H1 (cell line): ENCODE data around the gene DSTN. TPM values are rescaled to one million over a fixed set of nuclear protein-coding genes. Genes with fewer than 3 reads are reported as not detected.

Experiments used
- CTCF ChIA-PET: fragments of 300-600 bp; sonication (Branson Sonifier 250); formaldehyde crosslinking; loops from one replicate; lab custom pipeline; 2021; ENCODE audit not compliant: partially characterized antibody; lab: Charles Lee
- POLR2A ChIA-PET: fragments of 300-600 bp; sonication (Branson Sonifier 250); formaldehyde crosslinking; loops from one replicate; lab custom pipeline; 2021; ENCODE audit warnings: inconsistent platforms; ENCODE audit not compliant: partially characterized antibody; lab: Charles Lee
- DNase-seq, 2 experiments: peaks; one replicate each; pipeline versions ENCODE4 v3.0.0 to v3.0.0-alpha.2; 2010 to 2022; ENCODE audit warnings: low spot score in 2 of 2, low read depth in 1 of 2, mixed read lengths in 1 of 2
- FAIRE-seq: peaks from 2 replicates; lab custom pipeline; 2011; peaks lifted over from hg19 to GRCh38; lab: Jason Lieb, UNC
- H2AFZ ChIP-seq: 2 replicates; pipeline ENCODE4 v1.8.1; 2012; ENCODE audit warnings: low read length, inconsistent platforms
- H2AK5ac ChIP-seq: 2 replicates; pipeline ENCODE4 v1.6.1; 2013; ENCODE audit warnings: low read depth, low read length
- H2BK120ac ChIP-seq: replicated peaks from 2 replicates; pipeline ENCODE3; 2013; ENCODE audit warnings: low read depth, low read length, inconsistent platforms
- H2BK12ac ChIP-seq: 2 replicates; pipeline ENCODE4 v1.6.1; 2013; ENCODE audit warnings: low read depth, low read length
- H2BK15ac ChIP-seq: 2 replicates; pipeline ENCODE4 v1.6.1; 2013; ENCODE audit warnings: low read length
- H2BK20ac ChIP-seq: 2 replicates; pipeline ENCODE4 v1.6.1; 2013; ENCODE audit warnings: low read length
- H2BK5ac ChIP-seq: 2 replicates; pipeline ENCODE4 v1.6.1; 2013; ENCODE audit warnings: low read depth, low read length
- H3K14ac ChIP-seq: 2 replicates; pipeline ENCODE4 v1.6.1; 2013; ENCODE audit warnings: inconsistent platforms; ENCODE audit not compliant: insufficient read length
- H3K18ac ChIP-seq: 2 replicates; pipeline ENCODE4 v1.6.1; 2013; ENCODE audit warnings: low read length; ENCODE audit errors: extremely low read depth
- H3K23ac ChIP-seq: 2 replicates; pipeline ENCODE4 v1.6.1; 2013; ENCODE audit warnings: inconsistent platforms; ENCODE audit not compliant: insufficient read length
- H3K23me2 ChIP-seq: 2 replicates; pipeline ENCODE4 v1.6.1; 2013; ENCODE audit warnings: low read depth, low read length
- H3K27ac ChIP-seq: 2 replicates; pipeline ENCODE4 v1.6.1; 2011; ENCODE audit warnings: low read depth, low read length, inconsistent platforms
- H3K27me3 ChIP-seq, 4 experiments: replicated peaks in 1 of 4; 1 replicate in 1 of 4; 2 replicates in 3 of 4; pipeline versions ENCODE4 v1.6.1 to v1.8.1; 2011 to 2013; ENCODE audit warnings: low read length in 3 of 4, mild to moderate bottlenecking in 3 of 4, inconsistent platforms in 2 of 4, mixed read lengths in 2 of 4, moderate library complexity in 1 of 4; ENCODE audit not compliant: control insufficient read depth in 3 of 4, insufficient read depth in 3 of 4; ENCODE audit errors: extremely low read depth in 1 of 4
- H3K36me3 ChIP-seq, 4 experiments: 2 replicates each; pipeline versions ENCODE4 v1.6.1 to v1.8.1; 2011 to 2013; ENCODE audit warnings: mild to moderate bottlenecking in 4 of 4, low read length in 3 of 4, moderate library complexity in 2 of 4, control low read depth in 1 of 4, inconsistent platforms in 1 of 4; ENCODE audit not compliant: insufficient read depth in 4 of 4, control insufficient read depth in 2 of 4
- H3K4ac ChIP-seq: replicated peaks from 2 replicates; pipeline ENCODE3; 2013; ENCODE audit warnings: low read length, low read depth, mixed read lengths, inconsistent platforms; ENCODE audit not compliant: insufficient read length
- H3K4me1 ChIP-seq, 4 experiments: replicated peaks in 1 of 4; 1 replicate in 1 of 4; 2 replicates in 3 of 4; pipeline versions ENCODE4 v1.6.1 to v1.8.1; 2011 to 2013; ENCODE audit warnings: low read length in 3 of 4, inconsistent platforms in 2 of 4, mixed read lengths in 1 of 4; ENCODE audit not compliant: insufficient read depth in 4 of 4, control insufficient read depth in 3 of 4
- H3K4me2 ChIP-seq, 2 experiments: 2 replicates each; pipeline versions ENCODE4 v1.6.1 to v1.8.1; 2011 to 2013; ENCODE audit warnings: low read depth in 2 of 2, low read length in 2 of 2, control low read depth in 1 of 2, inconsistent platforms in 1 of 2, mild to moderate bottlenecking in 1 of 2; ENCODE audit not compliant: insufficient read depth in 1 of 2
- H3K4me3 ChIP-seq, 4 experiments: fragments of 200-600, 300-600 bp in 1 of 4; sonication (generic), shearing (Covaris generic), sonication (Bioruptor Twin) in 1 of 4; 2 replicates each; pipeline versions ENCODE4 v1.5.1 to v1.8.1; 2011 to 2016; ENCODE audit warnings: low read length in 4 of 4, low read depth in 3 of 4, control low read depth in 2 of 4, inconsistent platforms in 2 of 4, mild to moderate bottlenecking in 2 of 4, mixed read lengths in 1 of 4, moderate library complexity in 1 of 4; ENCODE audit not compliant: insufficient read depth in 2 of 4; ENCODE audit errors: extremely low read depth in 1 of 4
- H3K56ac ChIP-seq: replicated peaks from 2 replicates; pipeline ENCODE3; 2013; ENCODE audit warnings: low read depth, mild to moderate bottlenecking, mixed read lengths, low read length, inconsistent platforms; ENCODE audit not compliant: insufficient read length
- H3K79me1 ChIP-seq: 2 replicates; pipeline ENCODE4 v1.6.1; 2013; ENCODE audit warnings: low read depth, low read length, control low read depth
- H3K79me2 ChIP-seq, 2 experiments: 2 replicates each; pipeline versions ENCODE4 v1.6.1 to v1.8.1; 2012 to 2013; ENCODE audit warnings: low read length in 2 of 2, mild to moderate bottlenecking in 2 of 2, inconsistent platforms in 1 of 2; ENCODE audit not compliant: insufficient read depth in 2 of 2, control insufficient read depth in 1 of 2
- H3K9ac ChIP-seq, 4 experiments: replicated peaks in 1 of 4; 1 replicate in 1 of 4; 2 replicates in 3 of 4; pipeline versions ENCODE4 v1.6.1 to v1.8.1; 2011 to 2013; ENCODE audit warnings: low read depth in 3 of 4, low read length in 3 of 4, control low read depth in 2 of 4, mild to moderate bottlenecking in 2 of 4, moderate library complexity in 2 of 4, inconsistent platforms in 1 of 4; ENCODE audit errors: extremely low read depth in 1 of 4
- H3K9me3 ChIP-seq, 2 experiments: 2 replicates each; pipeline versions ENCODE4 v1.6.1 to v1.8.1; 2012 to 2013; ENCODE audit warnings: mild to moderate bottlenecking in 2 of 2, moderate library complexity in 2 of 2, control low read depth in 1 of 2, inconsistent platforms in 1 of 2, low read depth in 1 of 2, low read length in 1 of 2, mixed read lengths in 1 of 2; ENCODE audit not compliant: insufficient read depth in 2 of 2
- H4K20me1 ChIP-seq, 2 experiments: replicated peaks in 1 of 2; 2 replicates each; pipeline versions ENCODE3 to v1.8.1; 2011 to 2013; ENCODE audit warnings: inconsistent platforms in 2 of 2, low read length in 2 of 2, mild to moderate bottlenecking in 1 of 2; ENCODE audit not compliant: insufficient read depth in 2 of 2, control insufficient read depth in 1 of 2
- H4K5ac ChIP-seq: 2 replicates; pipeline ENCODE4 v1.6.1; 2013; ENCODE audit warnings: low read length, low read depth, mixed read lengths, inconsistent platforms; ENCODE audit not compliant: insufficient read length
- H4K8ac ChIP-seq: 2 replicates; pipeline ENCODE4 v1.8.0; 2013; ENCODE audit warnings: mild to moderate bottlenecking, moderate library complexity, low read length, inconsistent platforms; ENCODE audit not compliant: insufficient read depth; ENCODE audit errors: extremely low read depth
- H4K91ac ChIP-seq: replicated peaks from 2 replicates; pipeline ENCODE3; 2013; ENCODE audit warnings: low read length, mixed read lengths, inconsistent platforms; ENCODE audit not compliant: insufficient read length
- BACH1 ChIP-seq: IDR thresholded peaks from 2 replicates; pipeline ENCODE4 v1.6.1; 2012; ENCODE audit warnings: low read length, improper control_type of control experiment
- EZH2 ChIP-seq: fragments of 200-600 bp; sonication (generic); IDR thresholded peaks from 2 replicates; pipeline ENCODE4 v1.7.1; 2012; ENCODE audit warnings: low read depth, mild to moderate bottlenecking, moderate library complexity, low read length, inconsistent platforms; ENCODE audit not compliant: severe bottlenecking
- MAFK ChIP-seq: IDR thresholded peaks from 2 replicates; pipeline ENCODE4 v1.6.1; 2012; ENCODE audit warnings: low read depth, mild to moderate bottlenecking, improper control_type of control experiment, low read length
- NANOG ChIP-seq: IDR thresholded peaks from 2 replicates; pipeline ENCODE4 v1.6.1; 2011; ENCODE audit warnings: low read length, low read depth, mild to moderate bottlenecking, inconsistent platforms; ENCODE audit not compliant: insufficient read depth, poor library complexity, severe bottlenecking
- POLR2A ChIP-seq, 2 experiments: IDR thresholded peaks; 1 replicate in 1 of 2; 2 replicates in 1 of 2; pipeline ENCODE4 v1.6.1; 2011; ENCODE audit warnings: low read depth in 2 of 2, low read length in 2 of 2, mild to moderate bottlenecking in 2 of 2; ENCODE audit errors: control extremely low read depth in 1 of 2
- SIN3A ChIP-seq, 2 experiments: IDR thresholded peaks in 1 of 2; conservative IDR thresholded peaks in 1 of 2; 2 replicates each; pipeline ENCODE4 v1.6.1; 2011 to 2012; ENCODE audit warnings: low read length in 2 of 2, improper control_type of control experiment in 1 of 2, low read depth in 1 of 2, mild to moderate bottlenecking in 1 of 2
- WGBS, 2 experiments: shearing (Covaris generic) in 1 of 2; methylation state at CpG; one replicate each; pipeline versions ENCODE4 v1.1.6 to v1.1.7; 2013 to 2015; ENCODE audit warnings: low lambda C conversion rate in 2 of 2, mixed read lengths in 2 of 2, inconsistent platforms in 1 of 2, low coverage in 1 of 2, missing lambda C conversion rate in 1 of 2; ENCODE audit not compliant: insufficient replicate concordance in 2 of 2, insufficient coverage in 1 of 2, insufficient read length in 1 of 2; ENCODE audit errors: extremely low coverage in 1 of 2, missing lambda C conversion rate in 1 of 2; 5-methylcytosine and 5-hydroxymethylcytosine counted together
- polyA plus RNA-seq, 7 experiments: library from polyadenylated mRNA; depleted of rRNA in 3 of 7; stranded (reverse) in 5 of 7; unstranded in 2 of 7; fragments of >200 nt in 5 of 7; fragments of 200-250 nt in 2 of 7; gene quantifications; 1 replicate in 5 of 7; 2 replicates in 1 of 7; 4 replicates in 1 of 7; pipeline versions ENCODE4 v1.2.1 to v1.2.3, GENCODE V29; 2011 to 2013; ENCODE audit warnings: missing spikeins in 2 of 7, mixed read lengths in 2 of 7
- total RNA-seq: library from RNA; stranded (reverse); fragmentation: NEBNext Ultra II Directional; extraction: Animal tissue kit (Norgen Biotek cat#: 25700); gene quantifications from 2 replicates; pipeline ENCODE4 v1.2.1, GENCODE V29; 2021
- TF ChIP-seq, protein P1 (sequence below), 3 experiments: IDR thresholded peaks; 1 replicate in 2 of 3; 2 replicates in 1 of 3; pipeline versions ENCODE4 v1.5.1 to v1.6.1; 2011; ENCODE audit warnings: low read length in 3 of 3, mild to moderate bottlenecking in 3 of 3, inconsistent platforms in 2 of 3, low read depth in 1 of 3, moderate library complexity in 1 of 3; ENCODE audit not compliant: insufficient read depth in 1 of 3; ENCODE audit errors: control extremely low read depth in 1 of 3

Gene DSTN
- total and polyA plus RNA-seq, 2 of the 8 experiments (the other 6 are each of a cell fraction or from before 2014, with no cell fraction given): 43.3 to 208 TPM

DNA sequence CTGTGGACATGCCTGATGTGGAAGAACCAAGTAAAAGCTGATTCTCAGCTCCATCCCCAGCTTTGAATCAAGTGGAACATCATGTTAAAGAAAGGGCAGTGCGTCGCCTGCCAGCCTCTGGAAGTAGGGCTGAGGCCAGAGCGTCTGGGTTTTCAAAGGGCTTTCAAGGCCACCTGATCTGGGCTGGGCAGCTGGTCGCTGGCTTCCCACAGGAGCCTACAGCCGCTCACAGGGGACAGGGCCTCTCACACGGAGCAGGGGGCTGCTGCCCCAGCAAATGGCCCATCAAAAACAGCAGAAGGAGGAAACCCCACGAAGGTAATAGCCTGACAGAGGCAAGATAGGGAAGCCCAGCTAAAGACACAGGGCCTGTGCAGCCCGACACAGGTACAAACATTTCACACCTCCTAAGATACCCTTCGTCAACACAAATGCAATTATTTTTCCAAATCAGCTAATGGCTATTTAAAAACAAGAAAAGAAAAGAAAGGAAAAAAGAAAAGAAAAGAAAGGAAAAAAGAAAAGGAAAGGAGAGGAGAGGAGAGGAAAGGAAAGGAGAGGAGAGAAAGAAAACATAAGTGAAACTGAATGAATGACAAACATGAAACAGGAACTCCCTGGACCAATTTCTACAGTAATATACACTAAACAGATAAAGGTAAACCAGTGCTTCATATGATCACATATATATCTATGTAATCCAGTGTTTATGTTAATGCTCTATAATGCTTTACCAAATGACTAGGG is 87.4 kb downstream of the DSTN start:
- Histone ChIP-seq H4K5ac (no peak overlapping the region), H2BK15ac (no peak overlapping the region; the same call in 1 of the 2 replicates), H3K4me3 (no peak overlapping the region), H3K79me2 (peaks cover 2 to 74% of the 10 kb centered on the region in 2 experiments; a peak in 3 of 4 replicates), H3K14ac (no peak overlapping the region), H3K27me3 (no peaks in the 10 kb centered on the region), H4K20me1 (peaks cover 2 to 8% of the 10 kb centered on the region in 2 experiments), H2BK20ac (no peak overlapping the region), H3K56ac (no peak overlapping the region), H3K23me2 (no peaks in the 10 kb centered on the region), H2AK5ac (no peak overlapping the region), H2BK5ac (0 out of 2 replicates have a peak overlapping the region, but pooled peaks have one; percentile 7), H3K36me3 (peaks cover 0 to 20% (median 10%) of the 10 kb centered on the region in 4 experiments; a peak in 5 of 8 replicates), H3K9ac (no peak overlapping the region), H2BK12ac (no peak overlapping the region), H3K18ac (no peak overlapping the region; the same call in 1 of the 2 replicates), H3K4me1 (peaks cover 6 to 11% (median 8%) of the 10 kb centered on the region in 4 experiments; a peak in 5 of 7 replicates), H2AFZ (no peak overlapping the region), H3K4me2 (no peak overlapping the region), H3K9me3 (peaks cover 6 to 13% of the 10 kb centered on the region in 2 experiments), H4K91ac (no peak overlapping the region), H3K79me1 (peaks cover 24% of the 10 kb centered on the region), H3K4ac (no peak overlapping the region), H4K8ac (no peak overlapping the region), H2BK120ac (no peak overlapping the region), H3K23ac (no peak overlapping the region), H3K27ac (no peak overlapping the region)
- ChIA-PET CTCF (interaction anchor here (0.6 to 5.9 kb wide), 8 partner anchors 8 to 281 kb away, joined by 3 to 26 read pairs (median 8); partner anchors contain the start of gene RRBP1), POLR2A (interaction anchor here (1.0 to 1.3 kb wide), 3 partner anchors 9 to 311 kb away, joined by 3 to 4 read pairs (median 3); partner anchors contain the start of genes MGME1 and SNX5)
- 90% methylated on average over 8 of the region's 9 CpGs; no CpG with 5 or more reads in 1 of the 2 experiments for WGBS, 2 experiments
- no peak for DNase-seq
- no peak for FAIRE-seq
- TF ChIP-seq EZH2 (no peak), MAFK (no peak), NANOG (no peak), POLR2A (IDR thresholded peaks at IDR 0.05; ENCODE audit: control extremely low read depth in 1 of 2, low read depth in 2 of 2, low read length in 2 of 2) (no peak), BACH1 (no peak), SIN3A (conservative IDR thresholded peaks at IDR 0.05 in 1 of 2, IDR thresholded peaks at IDR 0.05 in 1 of 2; ENCODE audit: low read depth in 1 of 2, low read length in 2 of 2) (no peak)
- TF ChIP-seq, protein P1, sequence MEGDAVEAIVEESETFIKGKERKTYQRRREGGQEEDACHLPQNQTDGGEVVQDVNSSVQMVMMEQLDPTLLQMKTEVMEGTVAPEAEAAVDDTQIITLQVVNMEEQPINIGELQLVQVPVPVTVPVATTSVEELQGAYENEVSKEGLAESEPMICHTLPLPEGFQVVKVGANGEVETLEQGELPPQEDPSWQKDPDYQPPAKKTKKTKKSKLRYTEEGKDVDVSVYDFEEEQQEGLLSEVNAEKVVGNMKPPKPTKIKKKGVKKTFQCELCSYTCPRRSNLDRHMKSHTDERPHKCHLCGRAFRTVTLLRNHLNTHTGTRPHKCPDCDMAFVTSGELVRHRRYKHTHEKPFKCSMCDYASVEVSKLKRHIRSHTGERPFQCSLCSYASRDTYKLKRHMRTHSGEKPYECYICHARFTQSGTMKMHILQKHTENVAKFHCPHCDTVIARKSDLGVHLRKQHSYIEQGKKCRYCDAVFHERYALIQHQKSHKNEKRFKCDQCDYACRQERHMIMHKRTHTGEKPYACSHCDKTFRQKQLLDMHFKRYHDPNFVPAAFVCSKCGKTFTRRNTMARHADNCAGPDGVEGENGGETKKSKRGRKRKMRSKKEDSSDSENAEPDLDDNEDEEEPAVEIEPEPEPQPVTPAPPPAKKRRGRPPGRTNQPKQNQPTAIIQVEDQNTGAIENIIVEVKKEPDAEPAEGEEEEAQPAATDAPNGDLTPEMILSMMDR (IDR thresholded peaks at IDR 0.05; ENCODE audit: control extremely low read depth in 1 of 3, insufficient read depth in 1 of 3, low read depth in 1 of 3, low read length in 3 of 3): no peak
